Neural cell (in vitro differentiated cells): ENCODE measurements around the gene MEGF6. TPM values are rescaled to one million over a fixed set of nuclear protein-coding genes. Genes with fewer than 3 reads are reported as not detected.
A peak's percentile ranks its signal among the peaks of the same experiment; 100 is the strongest.
"Not testable (repeated sequence)": the region's sequence is repeated elsewhere in the genome, so short reads cannot be mapped to it uniquely, and the experiment has no call there.

ENCODE experiments used
- H2AFZ ChIP-seq: fragments of 200-600, 300-800 bp; sonication (generic), shearing (Covaris generic); 2 replicates; pipeline ENCODE4 v1.6.0; 2014; ENCODE audit warnings: low read depth, mild to moderate bottlenecking, antibody characterized with exemption, low read length, moderate library complexity
- H3F3A ChIP-seq: fragments of 200-600 bp; shearing (Covaris generic); 2 replicates; pipeline ENCODE4 v1.6.1; 2016; ENCODE audit warnings: mild to moderate bottlenecking, moderate library complexity, mixed read lengths, antibody characterized with exemption, low read length; ENCODE audit not compliant: insufficient read depth, poor library complexity, severe bottlenecking
- H3K27ac ChIP-seq: fragments of 200-600, 300-800 bp; sonication (generic), shearing (Covaris generic); 2 replicates; pipeline ENCODE4 v1.5.1; 2014; ENCODE audit warnings: mild to moderate bottlenecking, low read length, moderate library complexity
- H3K27me3 ChIP-seq: fragments of 300-800, 200-600 bp; sonication (generic), shearing (Covaris generic); 2 replicates; pipeline ENCODE4 v1.6.0; 2014; ENCODE audit warnings: mild to moderate bottlenecking, low read depth, low read length, moderate library complexity; ENCODE audit not compliant: insufficient read depth
- H3K36me3 ChIP-seq: fragments of 300-800, 200-600 bp; sonication (generic), shearing (Covaris generic); 2 replicates; pipeline ENCODE4 v1.5.1; 2014; ENCODE audit warnings: mild to moderate bottlenecking, antibody characterized with exemption, low read length, moderate library complexity; ENCODE audit not compliant: insufficient read depth
- H3K4me2 ChIP-seq: fragments of 300-800, 200-600 bp; sonication (generic), shearing (Covaris generic); 2 replicates; pipeline ENCODE4 v1.6.0; 2014; ENCODE audit warnings: mild to moderate bottlenecking, low read length
- H3K4me3 ChIP-seq: fragments of 300-800, 200-600 bp; sonication (generic), shearing (Covaris generic); 2 replicates; pipeline ENCODE4 v1.5.1; 2014; ENCODE audit warnings: mild to moderate bottlenecking, low read length, moderate library complexity
- H3K79me2 ChIP-seq: fragments of 200-600 bp; shearing (Covaris generic); replicated peaks from 2 replicates; pipeline ENCODE4 v1.6.0; 2014; ENCODE audit warnings: mild to moderate bottlenecking, low read length, moderate library complexity; ENCODE audit not compliant: insufficient read depth
- H3K9ac ChIP-seq: fragments of 300-800, 200-600 bp; sonication (generic), shearing (Covaris generic); 2 replicates; pipeline ENCODE4 v1.6.1; 2016; ENCODE audit warnings: mild to moderate bottlenecking, low read length, mixed read lengths
- H3K9me2 ChIP-seq: fragments of 200-600 bp; shearing (Covaris generic); 2 replicates; pipeline ENCODE4 v1.6.1; 2016; ENCODE audit warnings: mild to moderate bottlenecking, low read length, mixed read lengths; ENCODE audit not compliant: insufficient read depth
- H3K9me3 ChIP-seq: fragments of 200-600, 300-800 bp; sonication (generic), shearing (Covaris generic); 2 replicates; pipeline ENCODE4 v1.6.1; 2016; ENCODE audit warnings: mild to moderate bottlenecking, mixed run types, low read length, moderate library complexity, mixed read lengths
- H4K20me1 ChIP-seq: fragments of 200-600 bp; shearing (Covaris generic); 2 replicates; pipeline ENCODE4 v1.6.1; 2016; ENCODE audit warnings: mild to moderate bottlenecking, mixed run types; ENCODE audit not compliant: insufficient read depth
- EP300 ChIP-seq: fragments of 450-650 bp; conservative IDR thresholded peaks from 2 replicates; pipeline ENCODE4 v1.6.1; 2014; ENCODE audit warnings: antibody characterized with exemption, mild to moderate bottlenecking, moderate library complexity; ENCODE audit not compliant: poor library complexity, severe bottlenecking
- EZH2 ChIP-seq: fragments of 200-600, 300-800 bp; shearing (Covaris generic), sonication (generic); IDR thresholded peaks from 2 replicates; pipeline ENCODE4 v1.6.1; 2014; ENCODE audit warnings: antibody characterized with exemption, low read length, borderline replicate concordance, mild to moderate bottlenecking; ENCODE audit not compliant: insufficient read depth, poor library complexity, severe bottlenecking
- MXI1 ChIP-seq: fragments of 450-650 bp; conservative IDR thresholded peaks from 2 replicates; pipeline ENCODE4 v1.6.1; 2014; ENCODE audit warnings: antibody characterized with exemption, mild to moderate bottlenecking; ENCODE audit not compliant: poor library complexity, severe bottlenecking
- POLR2AphosphoS5 ChIP-seq: IDR thresholded peaks from 2 replicates; pipeline ENCODE4 v1.6.1; 2012
- RAD21 ChIP-seq: fragments of 450-650 bp; conservative IDR thresholded peaks from 2 replicates; pipeline ENCODE4 v1.6.1; 2014; ENCODE audit warnings: antibody characterized with exemption, mild to moderate bottlenecking, moderate library complexity
- SMC3 ChIP-seq: fragments of 450-650 bp; conservative IDR thresholded peaks from 2 replicates; pipeline ENCODE4 v1.6.1; 2014; ENCODE audit warnings: antibody characterized with exemption, mild to moderate bottlenecking, moderate library complexity; ENCODE audit not compliant: poor library complexity
- TAF1 ChIP-seq: IDR thresholded peaks from 2 replicates; pipeline ENCODE4 v1.6.1; 2012; ENCODE audit warnings: low read depth
- polyA plus RNA-seq: library from polyadenylated mRNA; depleted of rRNA; stranded (reverse); fragments of >200 nt; gene quantifications from 2 replicates; pipeline ENCODE4 v1.2.3, GENCODE V29; 2014
- TF ChIP-seq, protein P1 (sequence below): IDR thresholded peaks from 2 replicates; pipeline ENCODE4 v1.6.1; 2012; ENCODE audit warnings: borderline replicate concordance
- TF ChIP-seq, protein P2 (sequence below): fragments of 450-650 bp; IDR thresholded peaks from 2 replicates; pipeline ENCODE4 v1.5.1; 2014; ENCODE audit warnings: antibody characterized with exemption, mild to moderate bottlenecking, moderate library complexity; ENCODE audit not compliant: poor library complexity, severe bottlenecking

Gene MEGF6
- polyA plus RNA-seq, 1 donor from 2014 or later = 6.0 TPM

- Histone ChIP-seq H4K20me1 (peaks cover 5% of the 10 kb centered on the region), H3K27me3 (no peaks in the 10 kb centered on the region), H3K27ac (peak within 1 kb of the TSS; percentile 42), H3K4me3 (peak within 1 kb of the TSS; percentile 100), H3K36me3 (no peaks in the 10 kb centered on the region), H3K4me2 (peak within 1 kb of the TSS; percentile 73), H2AFZ (peak within 1 kb of the TSS; percentile 80), H3F3A (no peaks in the 10 kb centered on the region), H3K9me3 (no peaks in the 10 kb centered on the region), H3K9ac (peak within 1 kb of the TSS; percentile 71), H3K9me2 (no peaks in the 10 kb centered on the region), H3K79me2 (peaks cover 10% of the 10 kb centered on the region)
- TF ChIP-seq SMC3 = peak; percentile 42
- TF ChIP-seq MXI1 = peak; percentile 93
- TF ChIP-seq EP300 = no peak
- TF ChIP-seq, protein P1, sequence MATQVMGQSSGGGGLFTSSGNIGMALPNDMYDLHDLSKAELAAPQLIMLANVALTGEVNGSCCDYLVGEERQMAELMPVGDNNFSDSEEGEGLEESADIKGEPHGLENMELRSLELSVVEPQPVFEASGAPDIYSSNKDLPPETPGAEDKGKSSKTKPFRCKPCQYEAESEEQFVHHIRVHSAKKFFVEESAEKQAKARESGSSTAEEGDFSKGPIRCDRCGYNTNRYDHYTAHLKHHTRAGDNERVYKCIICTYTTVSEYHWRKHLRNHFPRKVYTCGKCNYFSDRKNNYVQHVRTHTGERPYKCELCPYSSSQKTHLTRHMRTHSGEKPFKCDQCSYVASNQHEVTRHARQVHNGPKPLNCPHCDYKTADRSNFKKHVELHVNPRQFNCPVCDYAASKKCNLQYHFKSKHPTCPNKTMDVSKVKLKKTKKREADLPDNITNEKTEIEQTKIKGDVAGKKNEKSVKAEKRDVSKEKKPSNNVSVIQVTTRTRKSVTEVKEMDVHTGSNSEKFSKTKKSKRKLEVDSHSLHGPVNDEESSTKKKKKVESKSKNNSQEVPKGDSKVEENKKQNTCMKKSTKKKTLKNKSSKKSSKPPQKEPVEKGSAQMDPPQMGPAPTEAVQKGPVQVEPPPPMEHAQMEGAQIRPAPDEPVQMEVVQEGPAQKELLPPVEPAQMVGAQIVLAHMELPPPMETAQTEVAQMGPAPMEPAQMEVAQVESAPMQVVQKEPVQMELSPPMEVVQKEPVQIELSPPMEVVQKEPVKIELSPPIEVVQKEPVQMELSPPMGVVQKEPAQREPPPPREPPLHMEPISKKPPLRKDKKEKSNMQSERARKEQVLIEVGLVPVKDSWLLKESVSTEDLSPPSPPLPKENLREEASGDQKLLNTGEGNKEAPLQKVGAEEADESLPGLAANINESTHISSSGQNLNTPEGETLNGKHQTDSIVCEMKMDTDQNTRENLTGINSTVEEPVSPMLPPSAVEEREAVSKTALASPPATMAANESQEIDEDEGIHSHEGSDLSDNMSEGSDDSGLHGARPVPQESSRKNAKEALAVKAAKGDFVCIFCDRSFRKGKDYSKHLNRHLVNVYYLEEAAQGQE = peak; percentile 23
- TF ChIP-seq RAD21 = peak; percentile 12
- no peak for TF ChIP-seq EZH2
- no peak for TF ChIP-seq TAF1
- TF ChIP-seq, protein P2, sequence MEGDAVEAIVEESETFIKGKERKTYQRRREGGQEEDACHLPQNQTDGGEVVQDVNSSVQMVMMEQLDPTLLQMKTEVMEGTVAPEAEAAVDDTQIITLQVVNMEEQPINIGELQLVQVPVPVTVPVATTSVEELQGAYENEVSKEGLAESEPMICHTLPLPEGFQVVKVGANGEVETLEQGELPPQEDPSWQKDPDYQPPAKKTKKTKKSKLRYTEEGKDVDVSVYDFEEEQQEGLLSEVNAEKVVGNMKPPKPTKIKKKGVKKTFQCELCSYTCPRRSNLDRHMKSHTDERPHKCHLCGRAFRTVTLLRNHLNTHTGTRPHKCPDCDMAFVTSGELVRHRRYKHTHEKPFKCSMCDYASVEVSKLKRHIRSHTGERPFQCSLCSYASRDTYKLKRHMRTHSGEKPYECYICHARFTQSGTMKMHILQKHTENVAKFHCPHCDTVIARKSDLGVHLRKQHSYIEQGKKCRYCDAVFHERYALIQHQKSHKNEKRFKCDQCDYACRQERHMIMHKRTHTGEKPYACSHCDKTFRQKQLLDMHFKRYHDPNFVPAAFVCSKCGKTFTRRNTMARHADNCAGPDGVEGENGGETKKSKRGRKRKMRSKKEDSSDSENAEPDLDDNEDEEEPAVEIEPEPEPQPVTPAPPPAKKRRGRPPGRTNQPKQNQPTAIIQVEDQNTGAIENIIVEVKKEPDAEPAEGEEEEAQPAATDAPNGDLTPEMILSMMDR = peak; percentile 12
- TF ChIP-seq POLR2AphosphoS5 = peak; percentile 72
These were observed 13.2 kb upstream of the MEGF6 start, which contains the start of gene TPRG1L for GRCh38 chr1:3624200-3625136. Gene TPRG1L, plus strand, starts transcription at chr1:3625015. Its CDS starts 58 bp downstream, at chr1:3625073.

DNA sequence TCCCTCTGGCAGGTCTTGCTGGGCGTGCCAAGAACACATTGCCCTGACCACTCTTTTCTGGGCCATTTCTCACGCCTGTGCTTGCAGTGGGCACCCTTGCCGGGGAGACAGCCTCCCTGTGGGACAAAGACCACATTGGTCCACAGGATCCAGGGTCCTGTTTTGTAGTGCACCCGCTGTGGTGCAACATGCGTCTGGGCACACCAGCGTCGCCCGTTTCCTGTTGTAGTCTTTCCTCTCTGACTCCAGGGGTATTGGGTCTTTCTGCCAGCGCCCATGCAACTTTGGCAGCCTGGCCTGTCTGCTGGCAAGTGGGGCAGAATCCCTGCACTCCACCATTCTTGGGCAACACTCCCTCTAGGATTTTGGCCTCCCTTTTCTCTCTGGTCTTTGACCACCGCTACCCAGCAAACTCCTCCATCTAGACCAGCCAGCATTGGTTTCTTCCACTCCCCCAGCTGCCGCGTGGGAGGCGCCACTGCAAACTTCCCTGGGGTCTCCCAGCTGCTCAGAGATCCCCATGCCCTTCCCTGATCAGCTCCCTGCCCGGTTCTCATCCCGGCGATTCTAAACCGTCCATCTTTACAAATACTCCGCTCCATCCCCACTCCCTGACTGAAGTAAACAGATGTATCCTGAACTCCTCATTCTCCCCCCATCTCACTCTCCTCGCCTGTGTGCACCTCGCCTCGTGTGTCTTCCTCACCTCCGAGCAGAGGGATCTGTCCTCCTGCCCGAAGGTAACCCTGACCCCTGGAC, 12.3 kb upstream of the MEGF6 start:
- Histone ChIP-seq H3K9me2 (no peaks in the 10 kb centered on the region), H3K27me3 (no peaks in the 10 kb centered on the region), H3K36me3 (no peaks in the 10 kb centered on the region), H4K20me1 (peaks cover 5% of the 10 kb centered on the region), H2AFZ (peak overlapping the region; percentile 80), H3F3A (no peaks in the 10 kb centered on the region), H3K4me3 (peak overlapping the region; percentile 100), H3K79me2 (peaks cover 10% of the 10 kb centered on the region), H3K9me3 (no peaks in the 10 kb centered on the region), H3K27ac (peak overlapping the region; percentile 42), H3K4me2 (peak overlapping the region; percentile 62), H3K9ac (peak overlapping the region; percentile 71)
- TF ChIP-seq SMC3 (no peak), RAD21 (no peak), MXI1 (no peak), EP300 (no peak), TAF1 (no peak), POLR2AphosphoS5 (no peak), EZH2 (no peak)
- TF ChIP-seq, protein P1 = no peak
- TF ChIP-seq, protein P2 = no peak

DNA sequence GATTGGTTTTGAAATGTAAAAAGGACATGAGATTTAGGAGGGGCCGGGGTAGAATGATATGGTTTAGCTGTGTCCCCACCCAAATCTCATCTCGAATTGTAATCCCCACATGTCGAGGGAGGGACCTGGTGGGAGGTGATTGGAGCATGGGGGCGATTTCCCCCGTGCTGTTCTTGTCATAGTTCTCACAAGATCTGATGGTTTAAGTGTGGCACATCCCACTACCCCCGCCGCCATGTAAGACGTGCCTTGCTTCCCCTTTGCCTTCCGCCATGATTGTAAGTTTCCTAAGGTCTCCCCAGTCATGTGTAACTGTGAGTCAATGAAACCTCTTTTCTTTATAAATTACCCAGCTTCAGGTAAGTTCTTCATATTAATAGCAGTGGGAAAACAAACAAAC, 10.8 kb upstream of the MEGF6 start:
- H3K36me3 ChIP-seq = not testable (repeated sequence)
- peak overlapping the region; percentile 100 for H3K4me3 ChIP-seq

More for the DNA sequence above, 10.8 kb upstream of the MEGF6 start:
- H3K27ac ChIP-seq, H3K9me2 ChIP-seq, H3K27me3 ChIP-seq, H2AFZ ChIP-seq, H3F3A ChIP-seq, H4K20me1 ChIP-seq, H3K4me2 ChIP-seq, H3K9ac ChIP-seq, H3K9me3 ChIP-seq: not testable (repeated sequence)
- H3K79me2 ChIP-seq = peaks cover 10% of the 10 kb centered on the region
